Body of pancreas (tissue), 4 donors: ENCODE measurements around the gene GP1BB.

Source experiments
- POLR2A ChIP-seq, 3 donors: fragments of 450-650 bp; IDR thresholded peaks; one replicate each; pipeline ENCODE4 v1.6.1; 2016; ENCODE audit warnings: antibody characterized with exemption in 3 of 3, mild to moderate bottlenecking in 2 of 3
- TF ChIP-seq, protein P1 (sequence below), 7 experiments: fragments of 450-650 bp in 4 of 7; fragments of 200-600 bp in 3 of 7; sonication (generic) in 3 of 7; IDR thresholded peaks; one replicate each; pipeline ENCODE4 v1.5.1; 2016 to 2019; ENCODE audit warnings: antibody characterized with exemption in 7 of 7

- TF ChIP-seq, protein P1, sequence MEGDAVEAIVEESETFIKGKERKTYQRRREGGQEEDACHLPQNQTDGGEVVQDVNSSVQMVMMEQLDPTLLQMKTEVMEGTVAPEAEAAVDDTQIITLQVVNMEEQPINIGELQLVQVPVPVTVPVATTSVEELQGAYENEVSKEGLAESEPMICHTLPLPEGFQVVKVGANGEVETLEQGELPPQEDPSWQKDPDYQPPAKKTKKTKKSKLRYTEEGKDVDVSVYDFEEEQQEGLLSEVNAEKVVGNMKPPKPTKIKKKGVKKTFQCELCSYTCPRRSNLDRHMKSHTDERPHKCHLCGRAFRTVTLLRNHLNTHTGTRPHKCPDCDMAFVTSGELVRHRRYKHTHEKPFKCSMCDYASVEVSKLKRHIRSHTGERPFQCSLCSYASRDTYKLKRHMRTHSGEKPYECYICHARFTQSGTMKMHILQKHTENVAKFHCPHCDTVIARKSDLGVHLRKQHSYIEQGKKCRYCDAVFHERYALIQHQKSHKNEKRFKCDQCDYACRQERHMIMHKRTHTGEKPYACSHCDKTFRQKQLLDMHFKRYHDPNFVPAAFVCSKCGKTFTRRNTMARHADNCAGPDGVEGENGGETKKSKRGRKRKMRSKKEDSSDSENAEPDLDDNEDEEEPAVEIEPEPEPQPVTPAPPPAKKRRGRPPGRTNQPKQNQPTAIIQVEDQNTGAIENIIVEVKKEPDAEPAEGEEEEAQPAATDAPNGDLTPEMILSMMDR (IDR thresholded peaks at IDR 0.05) = no peak
- no peak for TF ChIP-seq POLR2A (IDR thresholded peaks at IDR 0.05)
Measured at GRCh38 chr22:19737846-19738663, 14.7 kb downstream of the GP1BB start.
